Spleen (tissue), 11 donors: ENCODE measurements around the gene GAB1. TPM values are rescaled to one million over a fixed set of nuclear protein-coding genes. Genes with fewer than 3 reads are reported as not detected.

Experiments
- DNase-seq: peaks from one replicate; pipeline ENCODE4 v3.0.0-alpha.2; 2020
- H3K27ac ChIP-seq, 8 donors: fragments of 200-600 bp; sonication (generic) in 7 of 8; 1 replicate in 4 of 8; 2 replicates in 4 of 8; pipeline versions ENCODE4 v1.5.0 to v1.8.0; 2016 to 2021; ENCODE audit warnings: inconsistent platforms in 4 of 8, mild to moderate bottlenecking in 4 of 8, moderate library complexity in 1 of 8
- H3K27me3 ChIP-seq, 7 donors: fragments of 200-600 bp; sonication (generic) in 6 of 7; replicated peaks in 1 of 7; 1 replicate in 4 of 7; 2 replicates in 3 of 7; pipeline versions ENCODE4 v1.5.0 to v1.8.0; 2016 to 2021; ENCODE audit warnings: inconsistent platforms in 3 of 7, mild to moderate bottlenecking in 1 of 7
- H3K36me3 ChIP-seq, 6 donors: fragments of 200-600 bp; sonication (generic) in 5 of 6; 1 replicate in 4 of 6; 2 replicates in 2 of 6; pipeline versions ENCODE4 v1.5.0 to v1.8.0; 2016 to 2021; ENCODE audit warnings: inconsistent platforms in 2 of 6
- H3K4me1 ChIP-seq, 6 donors: fragments of 200-600 bp; sonication (generic) in 5 of 6; 1 replicate in 3 of 6; 2 replicates in 3 of 6; pipeline versions ENCODE4 v1.5.0 to v1.8.0; 2016 to 2021; ENCODE audit warnings: inconsistent platforms in 3 of 6
- H3K4me3 ChIP-seq, 8 donors: fragments of 200-600 bp; sonication (generic) in 7 of 8; 1 replicate in 4 of 8; 2 replicates in 4 of 8; pipeline versions ENCODE4 v1.5.0 to v1.8.0; 2016 to 2021; ENCODE audit warnings: inconsistent platforms in 4 of 8, mild to moderate bottlenecking in 4 of 8, moderate library complexity in 2 of 8
- H3K9me3 ChIP-seq, 8 donors: fragments of 200-600 bp; sonication (generic) in 7 of 8; 1 replicate in 4 of 8; 2 replicates in 4 of 8; pipeline versions ENCODE4 v1.5.0 to v1.8.0; 2016 to 2021; ENCODE audit warnings: inconsistent platforms in 4 of 8
- POLR2A ChIP-seq, 3 donors: fragments of 450-650 bp; IDR thresholded peaks; one replicate each; pipeline ENCODE4 v1.5.1; 2017; ENCODE audit warnings: antibody characterized with exemption in 3 of 3, mild to moderate bottlenecking in 1 of 3
- POLR2AphosphoS5 ChIP-seq, 3 donors: sonication (generic); formaldehyde crosslinking; IDR thresholded peaks; one replicate each; pipeline ENCODE4 v1.5.1; 2017; ENCODE audit warnings: antibody characterized with exemption in 3 of 3
- WGBS, 5 donors: extraction: QIAGEN DNeasy Blood & Tissue Kit in 3 of 5; methylation state at CpG; one replicate each; pipeline versions ENCODE4 v1.1.5 to v1.1.7; 2013 to 2018; 5-methylcytosine and 5-hydroxymethylcytosine counted together
- intact Hi-C: fragments of 100-400 bp; cut with DNase I; formaldehyde crosslinking; loops from one replicate; pipeline ENCODE4 v1.15.0; 2023; ENCODE audit warnings: low total_unique reads
- polyA plus RNA-seq, 3 donors: library from polyadenylated mRNA; stranded (reverse); fragments of 200-250 nt; gene quantifications; one replicate each; pipeline ENCODE4 v1.2.1, GENCODE V29; 2013
- total RNA-seq, 7 donors: library from RNA; depleted of rRNA in 3 of 7; stranded (reverse); fragments of >200 nt in 3 of 7; fragmentation: NEBNext Ultra II Directional in 4 of 7; extraction: Animal tissue kit (Norgen Biotek cat#: 25700) in 4 of 7; gene quantifications; one replicate each; pipeline versions ENCODE4 v1.1.0 to v1.2.1, GENCODE V29; 2016 to 2021
- TF ChIP-seq, protein P1 (sequence below), 11 experiments: fragments of 200-600 bp in 7 of 11; fragments of 450-650 bp in 4 of 11; sonication (generic) in 4 of 11; IDR thresholded peaks in 8 of 11; conservative IDR thresholded peaks in 3 of 11; 1 replicate in 7 of 11; 2 replicates in 4 of 11; pipeline versions ENCODE4 v1.4.0 to v1.8.0; 2016 to 2021; ENCODE audit warnings: antibody characterized with exemption in 11 of 11, inconsistent platforms in 4 of 11, mild to moderate bottlenecking in 1 of 11
- donor health status: healthy with polysubstance abuse.
- donor health status: DM: no; HTN: no; CAD: no; lungs with moderate emphysema.
- donor health status: DM: no; HTN: no; CAD: no.
- donor health status: Bipolar disorder and iron deficiency.
- donor health status: healthy.
- donor health status: DM: no; HTN: no; CAD: no.
- donor health status: DM: yes; HTN: yes; CAD: no.

The GAB1 gene
- total and polyA plus RNA-seq, 10 donors = 1.6 to 53.6 (median 23.8) TPM

DNA sequence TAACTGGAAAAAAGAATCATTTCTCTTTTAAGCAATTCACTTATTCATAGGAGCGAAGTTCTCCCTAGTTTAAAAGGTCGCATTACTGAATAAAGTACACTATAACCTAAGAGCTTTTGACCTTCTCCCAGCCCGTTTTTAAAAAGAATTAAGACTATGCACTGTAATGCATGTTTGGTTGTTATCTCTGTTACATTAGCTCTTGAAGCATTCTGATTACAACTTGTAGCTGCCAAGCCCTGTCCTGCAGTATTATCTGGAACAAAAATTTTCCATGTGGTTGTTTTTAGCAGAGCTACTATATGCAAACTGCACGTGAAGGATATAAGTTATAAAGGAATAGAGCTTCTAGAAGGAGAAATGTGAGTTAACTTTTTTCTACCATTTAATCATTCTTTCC lies 8.1 kb downstream of the GAB1 start:
- intact Hi-C loops = no loop called here
- H3K4me3 ChIP-seq = no peak overlapping the region

DNA sequence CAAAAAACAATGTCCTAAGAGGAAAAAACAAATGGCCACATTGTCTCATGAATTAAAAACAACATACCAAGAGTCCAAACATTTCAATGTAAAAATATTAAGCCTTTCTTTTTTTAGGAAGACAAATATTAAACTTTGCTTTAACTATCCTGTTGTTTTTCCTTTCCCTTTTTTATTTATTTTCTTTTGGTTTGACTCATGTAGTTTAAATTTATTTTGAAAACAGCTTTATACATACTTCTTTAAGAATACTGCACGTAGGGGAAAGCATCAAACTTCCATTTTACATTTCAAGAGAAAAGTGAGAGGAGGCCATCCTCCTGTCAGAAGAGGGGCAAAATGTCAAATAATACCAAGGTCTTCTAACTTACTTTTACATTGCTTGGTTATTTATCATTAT lies 8.7 kb downstream of the GAB1 start:
- Histone ChIP-seq H3K27ac (no peak overlapping the region), H3K9me3 (no peaks in the 10 kb centered on the region), H3K27me3 (no peaks in the 10 kb centered on the region), H3K4me3 (no peak overlapping the region), H3K4me1 (peaks cover 0 to 12% (median 3%) of the 10 kb centered on the region in 6 donors), H3K36me3 (no peaks in the 10 kb centered on the region)
- intact Hi-C loops = no loop called here
- TF ChIP-seq, protein P1, sequence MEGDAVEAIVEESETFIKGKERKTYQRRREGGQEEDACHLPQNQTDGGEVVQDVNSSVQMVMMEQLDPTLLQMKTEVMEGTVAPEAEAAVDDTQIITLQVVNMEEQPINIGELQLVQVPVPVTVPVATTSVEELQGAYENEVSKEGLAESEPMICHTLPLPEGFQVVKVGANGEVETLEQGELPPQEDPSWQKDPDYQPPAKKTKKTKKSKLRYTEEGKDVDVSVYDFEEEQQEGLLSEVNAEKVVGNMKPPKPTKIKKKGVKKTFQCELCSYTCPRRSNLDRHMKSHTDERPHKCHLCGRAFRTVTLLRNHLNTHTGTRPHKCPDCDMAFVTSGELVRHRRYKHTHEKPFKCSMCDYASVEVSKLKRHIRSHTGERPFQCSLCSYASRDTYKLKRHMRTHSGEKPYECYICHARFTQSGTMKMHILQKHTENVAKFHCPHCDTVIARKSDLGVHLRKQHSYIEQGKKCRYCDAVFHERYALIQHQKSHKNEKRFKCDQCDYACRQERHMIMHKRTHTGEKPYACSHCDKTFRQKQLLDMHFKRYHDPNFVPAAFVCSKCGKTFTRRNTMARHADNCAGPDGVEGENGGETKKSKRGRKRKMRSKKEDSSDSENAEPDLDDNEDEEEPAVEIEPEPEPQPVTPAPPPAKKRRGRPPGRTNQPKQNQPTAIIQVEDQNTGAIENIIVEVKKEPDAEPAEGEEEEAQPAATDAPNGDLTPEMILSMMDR (IDR thresholded peaks at IDR 0.05 in 8 of 11, conservative IDR thresholded peaks at IDR 0.05 in 3 of 11) = no peak
- TF ChIP-seq POLR2A (IDR thresholded peaks at IDR 0.05) (no peak), POLR2AphosphoS5 (IDR thresholded peaks at IDR 0.05) (no peak)
- 66 to 88% (median 74%) methylated on average over 1 of the region's 1 CpG for WGBS, 5 donors
- no peak for DNase-seq

More for the DNA sequence above, 8.1 kb downstream of the GAB1 start:
- Histone ChIP-seq H3K27ac (no peak overlapping the region), H3K9me3 (no peaks in the 10 kb centered on the region), H3K36me3 (no peaks in the 10 kb centered on the region), H3K4me1 (peaks cover 0 to 17% (median 3%) of the 10 kb centered on the region in 6 donors), H3K27me3 (no peaks in the 10 kb centered on the region)
- TF ChIP-seq POLR2AphosphoS5 (IDR thresholded peaks at IDR 0.05) (no peak), POLR2A (IDR thresholded peaks at IDR 0.05) (no peak)
- TF ChIP-seq, protein P1 (IDR thresholded peaks at IDR 0.05 in 8 of 11, conservative IDR thresholded peaks at IDR 0.05 in 3 of 11) = no peak
- DNase-seq = no peak
- 67 to 85% (median 78%) methylated on average over 4 of the region's 4 CpGs for WGBS, 5 donors

DNA sequence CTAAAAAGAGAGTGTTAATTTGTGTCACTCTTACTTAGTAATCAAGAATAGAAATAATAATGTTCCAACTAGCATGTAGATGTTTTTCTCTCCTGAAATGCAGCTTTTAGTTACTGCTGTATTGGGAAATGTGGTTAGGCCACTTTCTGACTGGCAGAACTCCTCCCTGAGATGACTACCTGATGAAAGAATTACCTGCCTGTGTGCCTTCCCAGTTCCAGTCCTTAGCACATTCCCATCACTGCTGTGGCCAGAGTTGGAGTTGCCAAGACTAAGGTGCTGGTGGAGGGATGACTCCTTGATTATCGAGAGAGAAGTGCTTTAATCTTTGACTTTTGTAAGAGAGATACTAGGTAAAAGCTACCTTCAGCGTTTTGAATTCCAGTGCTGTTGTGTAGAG lies 9.5 kb downstream of the GAB1 start:
- DNase-seq = no peak
- Histone ChIP-seq H3K27me3 (no peaks in the 10 kb centered on the region), H3K4me3 (no peak overlapping the region), H3K9me3 (no peaks in the 10 kb centered on the region), H3K27ac (no peak overlapping the region), H3K4me1 (peaks cover 0 to 9% (median 1%) of the 10 kb centered on the region in 6 donors), H3K36me3 (no peaks in the 10 kb centered on the region)
- TF ChIP-seq, protein P1 (IDR thresholded peaks at IDR 0.05 in 8 of 11, conservative IDR thresholded peaks at IDR 0.05 in 3 of 11) = no peak
- TF ChIP-seq POLR2A (IDR thresholded peaks at IDR 0.05) (no peak), POLR2AphosphoS5 (IDR thresholded peaks at IDR 0.05) (no peak)
- 78 to 94% (median 84%) methylated on average over 2 of the region's 2 CpGs for WGBS, 5 donors
- intact Hi-C loops = no loop called here

DNA sequence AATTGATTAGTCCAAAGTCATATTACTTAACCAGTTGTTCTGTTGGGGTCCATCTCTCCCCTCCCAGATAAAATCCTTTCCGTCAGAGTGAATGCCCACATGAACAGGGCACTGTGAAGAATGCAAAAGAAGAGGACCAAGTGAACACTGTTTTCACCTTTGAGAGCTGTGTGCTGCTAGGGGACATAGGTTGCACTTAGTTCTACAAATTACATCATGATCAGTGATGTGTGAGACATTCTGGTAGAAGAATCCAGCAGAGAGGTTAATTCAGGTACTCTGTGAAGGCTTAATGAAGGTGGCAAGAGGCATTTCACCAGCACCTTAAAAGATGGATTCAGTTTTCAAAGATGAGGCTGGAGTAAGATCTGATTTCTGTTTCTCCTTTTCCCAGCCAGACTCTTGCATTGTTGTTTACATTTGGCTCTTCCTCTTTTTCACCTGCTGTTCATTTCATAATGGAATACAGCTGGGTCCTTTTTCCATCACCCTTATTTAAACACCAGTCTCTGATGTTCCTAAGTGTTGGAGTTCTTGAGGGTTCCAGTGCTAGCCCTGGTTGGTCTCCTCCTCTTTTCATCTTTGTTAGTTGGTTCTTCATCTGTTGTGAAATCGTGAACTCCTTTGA lies 10.9 kb downstream of the GAB1 start:
- WGBS, 5 donors = 76 to 89% (median 81%) methylated on average over 2 of the region's 2 CpGs
- intact Hi-C loops = no loop called here
- DNase-seq = no peak
- Histone ChIP-seq H3K27me3 (no peaks in the 10 kb centered on the region), H3K36me3 (no peaks in the 10 kb centered on the region), H3K4me3 (no peak overlapping the region), H3K27ac (peak overlapping the region in 3 of 8 donors; percentile 11 to 52 (median 47)), H3K9me3 (no peaks in the 10 kb centered on the region), H3K4me1 (peaks cover 0 to 23% (median 13%) of the 10 kb centered on the region in 6 donors)
- TF ChIP-seq POLR2AphosphoS5 (IDR thresholded peaks at IDR 0.05) = no peak
- TF ChIP-seq, protein P1 (IDR thresholded peaks at IDR 0.05 in 8 of 11, conservative IDR thresholded peaks at IDR 0.05 in 3 of 11) = no peak
- no peak for TF ChIP-seq POLR2A (IDR thresholded peaks at IDR 0.05)
